ENCODE data around the gene SPIRE1.

Gene SPIRE1

DNA sequence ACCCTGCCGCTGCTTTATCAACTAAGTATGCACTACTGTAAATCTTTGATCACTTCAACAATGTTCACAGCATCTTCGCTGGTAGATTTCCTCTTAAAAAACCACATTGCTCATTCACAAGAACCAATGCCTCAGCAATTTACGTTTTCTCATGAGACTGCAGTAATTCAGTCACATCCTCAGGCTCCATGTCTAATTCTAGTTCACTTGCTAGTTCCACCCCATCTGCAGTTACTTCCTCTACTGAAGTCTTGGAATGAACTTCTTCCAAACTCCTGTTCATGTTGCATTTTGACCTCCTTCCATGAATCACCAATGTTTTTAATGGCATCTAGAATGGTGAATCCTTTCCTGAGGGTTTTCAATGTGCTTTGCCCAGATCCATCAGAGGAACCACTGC lies 214.4 kb downstream of the SPIRE1 start:
- no peak overlapping the region for H3K9ac ChIP-seq (ENCODE audit: low read length)

DNA sequence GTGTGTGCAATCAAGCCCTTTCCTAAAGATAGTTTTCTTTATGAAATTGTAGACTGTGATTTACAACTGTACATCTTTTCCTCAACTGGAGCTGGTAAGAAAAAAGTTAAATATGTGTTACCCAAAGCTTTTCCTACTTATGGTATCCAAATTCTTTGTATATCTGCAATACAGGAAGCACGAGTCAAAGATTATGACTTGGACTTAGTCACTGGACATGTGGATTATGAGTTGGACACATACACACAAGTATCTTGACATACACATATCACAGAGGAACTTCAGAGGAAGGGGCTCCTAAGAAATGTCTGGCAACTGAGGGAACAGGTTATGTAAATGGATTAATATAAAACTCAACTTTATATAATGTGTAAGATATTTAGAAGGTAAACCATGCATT lies 215.0 kb downstream of the SPIRE1 start:
- TF ChIP-seq, protein P1, sequence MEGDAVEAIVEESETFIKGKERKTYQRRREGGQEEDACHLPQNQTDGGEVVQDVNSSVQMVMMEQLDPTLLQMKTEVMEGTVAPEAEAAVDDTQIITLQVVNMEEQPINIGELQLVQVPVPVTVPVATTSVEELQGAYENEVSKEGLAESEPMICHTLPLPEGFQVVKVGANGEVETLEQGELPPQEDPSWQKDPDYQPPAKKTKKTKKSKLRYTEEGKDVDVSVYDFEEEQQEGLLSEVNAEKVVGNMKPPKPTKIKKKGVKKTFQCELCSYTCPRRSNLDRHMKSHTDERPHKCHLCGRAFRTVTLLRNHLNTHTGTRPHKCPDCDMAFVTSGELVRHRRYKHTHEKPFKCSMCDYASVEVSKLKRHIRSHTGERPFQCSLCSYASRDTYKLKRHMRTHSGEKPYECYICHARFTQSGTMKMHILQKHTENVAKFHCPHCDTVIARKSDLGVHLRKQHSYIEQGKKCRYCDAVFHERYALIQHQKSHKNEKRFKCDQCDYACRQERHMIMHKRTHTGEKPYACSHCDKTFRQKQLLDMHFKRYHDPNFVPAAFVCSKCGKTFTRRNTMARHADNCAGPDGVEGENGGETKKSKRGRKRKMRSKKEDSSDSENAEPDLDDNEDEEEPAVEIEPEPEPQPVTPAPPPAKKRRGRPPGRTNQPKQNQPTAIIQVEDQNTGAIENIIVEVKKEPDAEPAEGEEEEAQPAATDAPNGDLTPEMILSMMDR (IDR thresholded peaks at IDR 0.05; ENCODE audit: insufficient read depth, low read length, poor library complexity, severe bottlenecking), result no peak
- no peak for TF ChIP-seq EZH2phosphoT487 (conservative IDR thresholded peaks at IDR 0.05; ENCODE audit: low read length)
- Histone ChIP-seq H4K20me1 (ENCODE audit: low read depth, low read length) (no peaks in the 10 kb centered on the region), H3K4me2 (ENCODE audit: low read depth, low read length, poor library complexity, severe bottlenecking) (no peak overlapping the region), H3K27me3 (ENCODE audit: low read length) (no peaks in the 10 kb centered on the region), H3K27ac (ENCODE audit: low read depth, low read length) (no peak overlapping the region), H3K36me3 (ENCODE audit: low read length) (no peaks in the 10 kb centered on the region), H3F3A (ENCODE audit: insufficient read depth) (no peaks in the 10 kb centered on the region), H3K9me3 (ENCODE audit: insufficient read depth, low read length) (no peaks in the 10 kb centered on the region), H3K4me3 (ENCODE audit: insufficient read depth, low read length, poor library complexity, severe bottlenecking) (no peak overlapping the region), H3K9ac (ENCODE audit: low read length) (no peak overlapping the region), H2AFZ (ENCODE audit: low read depth, low read length, severe bottlenecking) (no peak overlapping the region), H3K79me2 (ENCODE audit: insufficient read depth, low read length) (no peaks in the 10 kb centered on the region), H3K9me2 (replicated peaks; ENCODE audit: insufficient read depth, low read length) (no peaks in the 10 kb centered on the region)

More for the DNA sequence above, 214.4 kb downstream of the SPIRE1 start:
- H2AFZ ChIP-seq (ENCODE audit: low read depth, low read length, severe bottlenecking), result no peak overlapping the region
- H3K36me3 ChIP-seq (ENCODE audit: low read length), result no peaks in the 10 kb centered on the region
- H4K20me1 ChIP-seq (ENCODE audit: low read depth, low read length), result no peaks in the 10 kb centered on the region
- H3K27ac ChIP-seq (ENCODE audit: low read depth, low read length), result no peak overlapping the region
- H3K4me3 ChIP-seq (ENCODE audit: insufficient read depth, low read length, poor library complexity, severe bottlenecking), result no peak overlapping the region
- no peaks in the 10 kb centered on the region for H3F3A ChIP-seq (ENCODE audit: insufficient read depth)
- H3K27me3 ChIP-seq (ENCODE audit: low read length), result no peaks in the 10 kb centered on the region
- H3K79me2 ChIP-seq (ENCODE audit: insufficient read depth, low read length), result no peaks in the 10 kb centered on the region
- no peaks in the 10 kb centered on the region for H3K9me3 ChIP-seq (ENCODE audit: insufficient read depth, low read length)
- no peak overlapping the region for H3K4me2 ChIP-seq (ENCODE audit: low read depth, low read length, poor library complexity, severe bottlenecking)
- TF ChIP-seq EZH2phosphoT487 (conservative IDR thresholded peaks at IDR 0.05; ENCODE audit: low read length), result no peak
- TF ChIP-seq, protein P1 (IDR thresholded peaks at IDR 0.05; ENCODE audit: insufficient read depth, low read length, poor library complexity, severe bottlenecking), result no peak
- no peaks in the 10 kb centered on the region for H3K9me2 ChIP-seq (replicated peaks; ENCODE audit: insufficient read depth, low read length)

DNA sequence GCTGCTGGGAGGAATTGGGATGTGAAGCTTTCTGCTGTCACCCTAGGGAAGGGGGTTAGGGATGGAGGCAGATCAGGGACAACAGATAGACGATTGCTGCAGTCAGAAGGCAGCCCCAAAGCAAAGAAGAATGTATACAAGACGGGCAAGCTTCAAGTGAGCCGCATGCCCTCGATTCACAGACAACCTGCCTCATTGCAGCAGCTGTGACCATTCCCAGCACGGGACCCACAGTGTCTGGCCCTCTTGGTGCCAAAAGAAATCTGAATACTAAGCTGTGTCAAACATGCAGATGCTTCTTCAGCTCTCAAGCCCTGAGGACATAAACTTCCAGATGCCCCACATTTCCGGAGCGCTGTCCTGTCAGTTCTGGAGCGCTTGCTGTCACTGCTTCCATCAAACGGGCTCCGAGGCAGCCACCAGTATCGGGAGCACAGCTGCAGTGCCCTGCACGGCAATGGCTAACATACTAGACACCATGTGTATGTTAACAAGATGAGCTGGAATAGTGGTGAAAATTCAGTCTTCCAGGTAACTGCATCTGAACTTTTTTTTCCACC lies 216.4 kb downstream of the SPIRE1 start:
- Histone ChIP-seq H3K27me3 (ENCODE audit: low read length) (no peaks in the 10 kb centered on the region), H3K79me2 (ENCODE audit: insufficient read depth, low read length) (no peaks in the 10 kb centered on the region), H3K36me3 (ENCODE audit: low read length) (no peaks in the 10 kb centered on the region), H3K4me3 (ENCODE audit: insufficient read depth, low read length, poor library complexity, severe bottlenecking) (no peak overlapping the region), H4K20me1 (ENCODE audit: low read depth, low read length) (no peaks in the 10 kb centered on the region), H3K4me2 (ENCODE audit: low read depth, low read length, poor library complexity, severe bottlenecking) (no peak overlapping the region), H3F3A (ENCODE audit: insufficient read depth) (no peaks in the 10 kb centered on the region), H3K9ac (ENCODE audit: low read length) (no peak overlapping the region), H3K9me3 (ENCODE audit: insufficient read depth, low read length) (no peaks in the 10 kb centered on the region), H3K27ac (ENCODE audit: low read depth, low read length) (no peak overlapping the region), H2AFZ (ENCODE audit: low read depth, low read length, severe bottlenecking) (no peak overlapping the region), H3K9me2 (replicated peaks; ENCODE audit: insufficient read depth, low read length) (no peaks in the 10 kb centered on the region)
- TF ChIP-seq, protein P1 (IDR thresholded peaks at IDR 0.05; ENCODE audit: insufficient read depth, low read length, poor library complexity, severe bottlenecking), result no peak
- no peak for TF ChIP-seq EZH2phosphoT487 (conservative IDR thresholded peaks at IDR 0.05; ENCODE audit: low read length)
